ENCODE measurements around the gene C15orf39.
"Not testable (repeated sequence)": the region's sequence is repeated elsewhere in the genome, so short reads cannot be mapped to it uniquely, and the experiment has no call there.

Gene C15orf39

DNA sequence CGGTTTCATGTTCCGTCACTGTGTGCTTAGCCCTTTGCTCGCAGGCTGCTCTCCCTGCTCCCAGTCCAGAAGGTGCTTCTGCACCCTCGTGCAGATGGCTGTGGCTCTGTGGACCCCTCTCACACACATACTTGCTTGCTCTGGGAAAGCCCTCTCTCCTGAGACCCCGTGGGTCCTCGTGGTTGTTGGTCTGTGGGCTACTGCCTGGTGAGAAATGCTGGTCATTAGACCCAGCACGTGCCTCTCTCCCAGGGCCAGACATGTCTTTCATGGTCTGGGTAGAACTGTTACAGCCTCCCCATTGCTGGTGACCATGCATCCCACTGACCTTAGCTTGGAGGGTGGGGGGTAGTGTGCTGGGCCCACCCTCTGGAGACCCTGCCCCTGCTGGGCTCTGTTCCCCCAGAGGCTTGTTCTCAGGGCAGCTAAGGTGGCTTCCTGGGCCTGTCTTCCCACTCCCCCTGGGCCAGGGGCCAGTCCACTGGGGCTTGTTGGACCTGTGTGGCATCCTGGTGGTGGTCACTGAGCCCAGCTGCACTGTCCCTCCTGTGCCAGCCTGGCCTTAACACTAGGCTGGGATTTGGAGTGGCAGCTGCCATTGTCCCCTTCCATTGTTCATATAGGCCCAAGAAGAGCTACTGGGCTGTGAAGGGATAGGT, 10.6 kb downstream of the C15orf39 start:
- DNase-seq (ENCODE audit: low read depth), result no peak

GRCh38 chr15:75213212-75213767, 11.6 kb downstream of the C15orf39 start:
- no peak for DNase-seq (ENCODE audit: low read depth)

GRCh38 chr15:75213768-75214221, 12.1 kb downstream of the C15orf39 start:
- no peak for DNase-seq (ENCODE audit: low read depth)

DNA sequence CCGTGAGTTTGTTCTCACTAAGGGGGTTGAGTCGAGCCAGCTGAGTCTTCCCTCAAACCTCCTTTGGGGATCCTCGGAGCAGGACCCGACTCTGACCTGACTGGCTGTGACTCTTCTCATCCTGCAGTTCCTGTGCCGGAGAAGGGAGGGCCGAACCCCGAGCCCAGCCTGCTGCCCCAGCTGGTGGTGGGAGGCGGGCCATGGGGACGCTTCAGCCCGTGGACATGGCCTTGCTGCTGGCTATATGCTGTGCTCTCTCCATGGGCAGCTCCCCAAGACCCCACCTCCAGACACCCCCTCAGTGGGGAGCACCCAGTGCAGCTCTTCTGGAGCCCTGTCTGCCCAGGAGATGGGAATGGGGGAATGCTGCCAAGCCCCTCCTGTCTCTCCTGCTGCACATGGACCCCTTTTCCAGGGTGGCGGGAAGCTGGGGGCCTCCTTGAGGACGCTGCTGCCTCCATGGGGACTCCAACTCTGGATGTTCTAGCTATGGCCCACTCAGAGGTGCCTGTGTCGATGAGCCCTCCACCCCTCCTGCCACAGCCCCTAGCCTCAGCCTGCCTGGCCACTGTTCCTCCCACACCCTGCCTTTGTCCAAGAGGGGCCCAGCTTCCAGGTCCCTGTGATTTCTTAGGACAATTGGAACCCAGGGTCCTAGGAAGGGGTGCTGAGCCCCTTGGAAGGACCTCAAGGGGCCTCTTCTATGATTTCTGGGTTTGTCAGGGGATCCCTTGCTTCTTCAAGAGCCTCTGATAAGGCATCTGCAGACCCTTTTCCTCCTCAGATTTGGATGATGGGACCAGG, 12.8 kb downstream of the C15orf39 start:
- no peak for DNase-seq (ENCODE audit: low read depth)

- no peak for DNase-seq (ENCODE audit: low read depth)
Measured at GRCh38 chr15:75215107-75216004, 13.7 kb downstream of the C15orf39 start.

DNA sequence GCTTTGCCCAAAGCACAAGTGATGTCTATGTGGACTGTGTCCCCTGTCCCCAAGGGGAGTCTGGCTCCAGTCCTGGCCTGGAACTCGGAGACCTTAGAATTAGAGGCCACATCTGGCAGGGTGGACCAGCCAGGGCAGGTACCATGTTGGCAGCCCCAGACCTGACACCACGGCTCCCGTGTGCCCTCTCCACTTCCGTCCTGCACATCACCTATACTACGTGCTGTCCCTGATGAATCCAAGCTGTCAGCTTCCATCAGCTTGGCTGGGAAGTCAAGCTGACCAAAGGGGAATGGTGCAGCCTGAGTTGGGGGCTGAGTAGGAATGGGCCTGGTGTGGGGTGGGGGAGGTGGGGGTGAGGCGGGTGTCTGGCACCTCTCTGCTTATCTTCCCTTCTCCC, 15.3 kb downstream of the C15orf39 start:
- no peak for DNase-seq (ENCODE audit: low read depth)

DNA sequence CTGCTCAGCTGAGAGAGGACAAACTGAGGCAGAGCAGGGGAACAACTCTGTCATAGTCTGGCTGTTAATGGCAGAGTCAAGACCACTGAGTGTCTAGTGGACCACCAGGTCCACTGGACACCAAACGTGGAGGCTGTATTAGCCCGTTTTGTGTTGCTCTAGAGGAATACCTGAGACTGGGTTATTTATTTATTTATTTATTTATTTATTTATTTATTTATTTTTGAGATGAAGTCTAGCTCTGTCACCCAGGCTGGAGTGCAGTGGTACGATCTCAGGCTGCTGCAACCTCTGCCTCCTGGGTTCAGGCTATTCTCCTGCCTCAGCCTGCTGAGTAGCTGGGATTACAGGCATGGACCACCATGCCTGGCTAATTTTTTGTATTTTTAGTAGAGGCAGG, 15.9 kb downstream of the C15orf39 start:
- not testable (repeated sequence) for DNase-seq (ENCODE audit: low read depth)

- not testable (repeated sequence) for DNase-seq (ENCODE audit: low read depth)
Measured at GRCh38 chr15:75219507-75219929, 17.8 kb downstream of the C15orf39 start.

GRCh38 chr15:75223688-75224087, 22.0 kb downstream of the C15orf39 start:
- no peak for DNase-seq (ENCODE audit: low read depth)

DNA sequence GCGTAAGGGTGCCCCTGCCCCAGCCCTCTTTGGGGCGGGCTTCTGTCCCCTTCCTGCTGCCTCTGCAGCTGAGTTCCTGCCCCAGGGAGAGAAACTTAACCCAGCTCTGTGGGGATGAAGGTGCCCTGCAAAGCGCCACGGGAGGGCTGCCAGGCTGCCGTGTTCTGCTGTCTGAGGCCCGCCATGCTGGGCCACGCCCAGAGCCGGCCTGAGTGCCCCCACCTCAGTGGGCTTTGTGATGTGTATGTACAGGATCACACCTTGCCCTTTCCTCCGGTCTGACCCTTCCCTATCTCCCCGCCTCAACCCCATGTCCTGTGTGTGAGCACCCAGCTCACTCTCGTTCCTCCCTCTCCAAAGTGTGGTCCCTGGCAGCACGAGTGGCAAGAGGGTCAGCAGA, 22.6 kb downstream of the C15orf39 start:
- no peak for DNase-seq (ENCODE audit: low read depth)

DNA sequence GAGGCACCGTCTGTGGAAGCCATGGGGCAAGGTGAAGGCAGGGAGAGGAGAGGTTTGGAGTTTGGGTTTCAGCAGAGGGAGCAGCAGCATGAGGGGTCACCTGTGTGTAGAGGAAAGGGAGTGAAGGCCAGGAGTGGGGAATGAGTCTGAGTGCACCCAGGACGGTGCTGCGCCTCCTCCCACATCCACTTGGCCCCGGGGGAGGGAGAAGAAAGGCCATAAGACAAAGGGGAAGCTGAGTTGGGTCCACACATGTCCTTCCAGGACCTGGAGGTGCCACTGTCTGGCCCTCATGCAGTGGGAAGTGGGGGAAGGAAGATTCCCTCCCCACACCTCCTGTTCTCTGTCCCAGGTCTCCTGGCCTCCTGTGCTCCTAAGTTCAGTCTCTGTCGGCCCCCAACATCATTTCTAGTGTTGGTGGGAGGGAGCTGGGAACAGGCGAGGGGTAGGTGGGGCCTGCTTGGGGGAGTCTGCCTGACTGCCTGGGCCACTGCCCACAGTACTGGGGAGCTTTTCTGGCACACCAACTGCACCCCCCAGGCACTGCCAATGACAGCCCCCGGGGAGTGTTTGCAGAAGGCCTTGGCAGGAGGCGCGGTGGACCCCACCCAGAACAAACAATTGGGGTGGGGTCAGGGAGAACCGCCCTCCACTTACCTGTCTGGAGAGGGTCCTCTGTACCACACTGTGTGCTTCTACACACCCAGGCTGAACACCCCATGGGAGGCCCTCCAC, 23.6 kb downstream of the C15orf39 start:
- DNase-seq (ENCODE audit: low read depth), result not testable (repeated sequence)

DNA sequence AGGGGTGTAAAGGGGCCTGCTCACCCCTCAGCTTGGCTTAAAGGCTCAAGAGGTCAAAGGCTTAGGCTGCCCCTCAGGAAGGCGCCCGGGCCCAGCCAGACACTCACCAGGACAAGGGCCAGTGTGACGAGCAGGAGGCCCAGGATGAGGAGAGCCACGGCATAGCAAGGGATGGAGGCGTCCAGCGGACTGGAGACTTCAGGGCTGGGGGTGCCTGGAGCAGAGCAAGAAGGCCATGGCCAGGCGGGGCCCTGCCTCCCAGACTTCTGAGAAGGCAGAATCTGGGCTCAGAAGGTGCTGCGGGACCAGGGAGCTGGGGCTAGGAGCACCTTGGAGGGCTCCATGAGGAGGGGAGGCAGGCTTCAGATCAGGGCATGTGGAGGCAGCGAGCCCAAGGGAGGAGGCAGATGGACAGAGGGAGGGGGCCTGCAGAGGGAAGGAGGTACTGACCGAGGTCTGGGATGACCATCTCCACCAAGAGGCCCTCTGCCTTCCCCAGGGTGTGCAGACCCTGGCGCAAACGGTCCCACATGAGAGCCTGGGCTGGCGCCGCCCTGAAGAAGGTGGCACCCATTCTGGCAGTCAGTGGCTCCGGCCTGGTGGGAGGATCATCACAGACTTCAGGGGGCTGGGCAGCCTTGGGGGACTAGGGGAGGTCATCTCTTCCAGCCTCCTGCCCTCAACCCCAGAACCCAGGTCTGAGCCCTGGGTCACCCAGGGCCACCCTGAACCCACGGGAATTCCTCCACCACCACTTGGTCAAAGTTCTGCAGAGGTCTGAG, 24.5 kb downstream of the C15orf39 start:
- DNase-seq (ENCODE audit: low read depth), result no peak

GRCh38 chr15:75227112-75227511, 25.4 kb downstream of the C15orf39 start:
- not testable (repeated sequence) for DNase-seq (ENCODE audit: low read depth)

DNA sequence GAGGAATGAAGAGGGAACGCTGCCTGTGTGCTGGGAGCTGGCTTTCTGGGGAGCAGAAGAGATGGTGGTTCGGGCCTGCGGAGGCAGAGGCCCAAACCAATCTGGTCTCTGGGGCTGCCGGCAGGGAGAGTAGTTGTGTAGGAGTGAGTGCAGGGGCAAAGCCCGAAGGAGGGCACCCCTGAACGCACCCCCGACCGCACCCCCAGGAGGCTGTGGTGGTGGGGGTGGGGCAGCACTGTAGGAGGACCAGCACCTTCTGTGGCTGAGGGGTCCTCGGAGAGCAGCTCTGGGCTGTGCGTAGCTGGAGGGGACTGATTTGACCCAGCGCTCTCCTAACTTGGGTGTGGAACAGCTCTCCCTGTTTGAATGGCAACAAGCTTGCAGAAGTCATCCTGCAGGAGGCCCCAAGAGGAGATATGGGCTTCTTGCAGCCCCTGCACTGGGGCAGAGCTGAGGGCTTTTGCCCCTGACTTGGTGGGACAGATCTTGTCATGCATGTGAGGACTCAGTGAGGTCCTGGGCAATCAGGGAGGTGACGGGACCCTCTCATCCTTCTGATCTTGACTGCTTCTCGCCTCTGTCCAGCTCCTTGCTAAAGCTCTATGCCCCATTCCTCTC, 26.1 kb downstream of the C15orf39 start:
- no peak for DNase-seq (ENCODE audit: low read depth)

- no peak for DNase-seq (ENCODE audit: low read depth)
Measured at GRCh38 chr15:75228787-75229186, 27.1 kb downstream of the C15orf39 start.

GRCh38 chr15:75229191-75230015, 27.7 kb downstream of the C15orf39 start:
- no peak for DNase-seq (ENCODE audit: low read depth)

GRCh38 chr15:75230016-75230343, 28.3 kb downstream of the C15orf39 start:
- DNase-seq (ENCODE audit: low read depth), result no peak

- DNase-seq (ENCODE audit: low read depth), result no peak
Measured at GRCh38 chr15:75230551-75231371, 29.1 kb downstream of the C15orf39 start.

All from activated T-cell treated with anti-CD3 and anti-CD28 coated beads for 1 hour (primary cell).